Neutrophil (primary cell): ENCODE data around the gene ZCCHC9.

ENCODE experiments used
- H3K27ac ChIP-seq: fragments of 200-600 bp; sonication (generic); 2 replicates; pipeline ENCODE4 v1.5.1; 2016; ENCODE audit warnings: mild to moderate bottlenecking, moderate library complexity
- H3K27me3 ChIP-seq: fragments of 200-600 bp; sonication (generic); 2 replicates; pipeline ENCODE4 v1.6.0; 2016; ENCODE audit warnings: mild to moderate bottlenecking
- H3K36me3 ChIP-seq: fragments of 200-600 bp; sonication (generic); 2 replicates; pipeline ENCODE4 v1.5.1; 2017
- H3K4me1 ChIP-seq, 2 experiments: fragments of 200-600 bp in 1 of 2; sonication (generic) in 1 of 2; 1 replicate in 1 of 2; 2 replicates in 1 of 2; pipeline versions ENCODE4 v1.5.1 to v1.6.1; 2013 to 2016; ENCODE audit warnings: low read depth in 1 of 2, low read length in 1 of 2, mild to moderate bottlenecking in 1 of 2, moderate library complexity in 1 of 2; ENCODE audit not compliant: control insufficient read depth in 1 of 2, insufficient read depth in 1 of 2
- H3K4me3 ChIP-seq, 2 experiments: fragments of 200-600 bp in 1 of 2; sonication (generic) in 1 of 2; 1 replicate in 1 of 2; 2 replicates in 1 of 2; pipeline ENCODE4 v1.5.1; 2013 to 2016; ENCODE audit warnings: low read depth in 1 of 2, low read length in 1 of 2, mild to moderate bottlenecking in 1 of 2, moderate library complexity in 1 of 2
- H3K9me3 ChIP-seq: fragments of 200-600 bp; sonication (generic); 2 replicates; pipeline ENCODE4 v1.5.1; 2016
- TF ChIP-seq, protein P1 (sequence below): fragments of 200-600 bp; sonication (generic); IDR thresholded peaks from 2 replicates; pipeline ENCODE4 v1.5.1; 2016; ENCODE audit warnings: antibody characterized with exemption

The ZCCHC9 gene

DNA sequence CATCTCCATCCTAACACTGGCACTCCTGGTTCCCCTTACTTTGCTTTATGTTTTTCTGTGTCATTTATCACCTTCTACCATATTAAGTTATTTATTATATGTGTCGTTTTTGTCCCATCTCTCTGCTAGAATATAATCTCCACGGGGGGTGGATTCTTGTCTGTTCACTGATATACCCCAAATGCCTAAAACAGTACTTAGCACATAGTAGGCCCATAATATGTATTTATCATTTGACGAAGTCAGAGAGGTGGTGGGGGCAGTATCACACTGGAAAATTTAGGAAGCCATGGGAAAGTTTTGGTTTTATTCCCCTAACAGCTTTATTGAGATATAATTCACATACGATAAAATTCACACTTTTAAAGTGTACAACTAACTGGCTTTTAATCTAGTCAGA lies 14.4 kb downstream of the ZCCHC9 start:
- no peaks in the 10 kb centered on the region for H3K9me3 ChIP-seq
- peaks cover 40% of the 10 kb centered on the region for H3K36me3 ChIP-seq
- no peaks in the 10 kb centered on the region for H3K4me1 ChIP-seq
- TF ChIP-seq, protein P1, sequence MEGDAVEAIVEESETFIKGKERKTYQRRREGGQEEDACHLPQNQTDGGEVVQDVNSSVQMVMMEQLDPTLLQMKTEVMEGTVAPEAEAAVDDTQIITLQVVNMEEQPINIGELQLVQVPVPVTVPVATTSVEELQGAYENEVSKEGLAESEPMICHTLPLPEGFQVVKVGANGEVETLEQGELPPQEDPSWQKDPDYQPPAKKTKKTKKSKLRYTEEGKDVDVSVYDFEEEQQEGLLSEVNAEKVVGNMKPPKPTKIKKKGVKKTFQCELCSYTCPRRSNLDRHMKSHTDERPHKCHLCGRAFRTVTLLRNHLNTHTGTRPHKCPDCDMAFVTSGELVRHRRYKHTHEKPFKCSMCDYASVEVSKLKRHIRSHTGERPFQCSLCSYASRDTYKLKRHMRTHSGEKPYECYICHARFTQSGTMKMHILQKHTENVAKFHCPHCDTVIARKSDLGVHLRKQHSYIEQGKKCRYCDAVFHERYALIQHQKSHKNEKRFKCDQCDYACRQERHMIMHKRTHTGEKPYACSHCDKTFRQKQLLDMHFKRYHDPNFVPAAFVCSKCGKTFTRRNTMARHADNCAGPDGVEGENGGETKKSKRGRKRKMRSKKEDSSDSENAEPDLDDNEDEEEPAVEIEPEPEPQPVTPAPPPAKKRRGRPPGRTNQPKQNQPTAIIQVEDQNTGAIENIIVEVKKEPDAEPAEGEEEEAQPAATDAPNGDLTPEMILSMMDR = no peak
- H3K27ac ChIP-seq = no peak overlapping the region
- H3K4me3 ChIP-seq = no peak overlapping the region
- no peaks in the 10 kb centered on the region for H3K27me3 ChIP-seq

DNA sequence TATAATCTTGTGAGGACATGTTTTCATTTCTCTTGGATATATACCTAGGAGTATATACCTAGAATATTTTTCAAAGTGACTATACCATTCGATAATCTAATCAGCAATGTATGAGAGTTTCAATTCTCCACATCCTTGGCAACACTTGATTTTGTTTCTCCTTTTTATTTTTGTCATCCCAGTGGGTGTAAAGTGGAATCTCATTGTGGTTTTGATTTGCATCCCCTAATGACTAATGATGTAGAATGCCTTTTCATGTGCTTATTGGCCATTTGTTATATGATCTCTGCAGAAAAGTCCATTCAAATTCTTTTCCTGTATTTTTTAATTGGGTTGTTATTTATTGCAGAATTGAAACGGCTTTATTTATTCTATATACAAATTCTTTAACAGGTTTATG lies 15.2 kb downstream of the ZCCHC9 start:
- Histone ChIP-seq H3K4me1 (no peaks in the 10 kb centered on the region), H3K9me3 (no peaks in the 10 kb centered on the region), H3K36me3 (peaks cover 33% of the 10 kb centered on the region), H3K4me3 (no peak overlapping the region), H3K27ac (no peak overlapping the region), H3K27me3 (no peaks in the 10 kb centered on the region)
- TF ChIP-seq, protein P1 = no peak

DNA sequence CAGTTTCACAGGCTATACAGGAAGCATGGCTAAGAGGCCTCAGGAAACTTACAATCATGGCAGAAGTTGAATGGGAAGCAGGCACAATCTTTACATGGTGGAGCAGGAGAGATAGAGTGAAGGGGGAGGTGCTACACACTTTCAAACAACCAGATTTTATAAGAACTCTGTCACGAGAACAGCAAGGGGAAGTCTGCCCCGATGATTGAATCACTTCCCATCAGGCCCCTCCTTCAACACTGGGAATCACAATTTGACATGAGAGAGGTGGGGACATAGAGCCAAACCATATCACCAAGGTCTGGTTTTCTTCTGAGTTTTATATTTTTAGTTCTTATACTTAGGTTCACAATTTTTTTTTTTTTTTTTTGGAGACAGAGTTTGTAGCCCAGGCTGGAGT lies 16.1 kb downstream of the ZCCHC9 start:
- no peak overlapping the region for H3K27ac ChIP-seq
- no peaks in the 10 kb centered on the region for H3K27me3 ChIP-seq
- TF ChIP-seq, protein P1 = no peak
- no peaks in the 10 kb centered on the region for H3K9me3 ChIP-seq
- H3K4me3 ChIP-seq = no peak overlapping the region
- H3K36me3 ChIP-seq = peaks cover 23% of the 10 kb centered on the region
- H3K4me1 ChIP-seq = no peaks in the 10 kb centered on the region

DNA sequence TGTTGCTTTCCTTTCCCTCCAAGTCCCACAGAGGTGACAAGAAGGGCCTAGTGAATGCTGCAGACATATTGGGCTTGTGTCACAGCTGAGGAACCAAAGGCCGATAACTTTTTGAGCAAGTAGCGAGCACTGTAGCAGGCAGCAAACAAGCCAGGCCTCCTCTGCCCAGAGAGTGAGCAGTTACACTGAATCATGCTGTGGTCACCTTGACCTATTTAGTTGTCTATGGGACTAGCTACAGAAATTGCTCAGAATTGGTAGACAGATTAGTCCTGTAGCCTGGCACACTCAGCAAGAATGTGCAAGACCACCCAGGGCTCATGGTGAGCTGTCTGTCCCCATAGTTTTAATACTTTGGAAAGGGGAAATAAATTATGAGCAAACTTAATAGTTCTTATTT lies 25.2 kb downstream of the ZCCHC9 start:
- Histone ChIP-seq H3K4me1 (no peaks in the 10 kb centered on the region), H3K36me3 (no peaks in the 10 kb centered on the region), H3K4me3 (no peak overlapping the region), H3K27me3 (no peaks in the 10 kb centered on the region), H3K27ac (no peak overlapping the region), H3K9me3 (no peaks in the 10 kb centered on the region)
- TF ChIP-seq, protein P1 = no peak

DNA sequence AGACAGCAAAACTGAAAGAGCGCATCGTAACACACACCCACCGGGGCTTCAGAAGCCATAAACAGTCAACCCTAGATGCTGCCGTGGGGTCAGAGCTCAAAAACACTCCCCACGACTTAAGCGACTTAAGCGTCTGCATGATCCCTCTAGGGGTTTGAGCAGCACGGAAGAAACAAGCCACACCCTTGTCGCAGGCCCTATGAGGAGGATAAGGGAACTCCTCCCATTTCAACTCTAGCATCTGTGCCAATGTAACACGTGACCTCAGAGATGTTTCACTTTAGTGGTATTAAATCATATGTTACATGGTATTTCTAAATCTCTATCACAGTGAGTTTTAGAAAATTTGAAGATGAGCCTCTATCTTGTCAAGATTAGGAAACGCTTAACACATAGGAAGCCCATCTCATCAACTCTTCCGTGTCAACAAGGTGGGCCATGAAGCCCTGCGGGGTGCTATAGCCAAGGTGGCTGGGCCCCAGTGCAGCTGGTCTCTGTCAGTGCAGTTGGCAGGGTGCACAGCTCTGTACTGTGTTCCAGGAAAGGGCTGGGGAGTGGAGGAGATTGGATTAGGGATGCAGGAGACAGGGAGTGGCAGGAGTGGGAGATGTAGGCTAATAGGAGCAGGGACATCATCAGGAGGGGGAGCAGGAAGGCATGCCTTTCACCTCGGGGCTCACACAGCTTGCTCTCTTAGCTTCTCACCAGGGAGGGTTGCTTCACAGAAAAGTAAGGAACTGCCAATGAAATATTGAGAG lies 33.1 kb downstream of the ZCCHC9 start:
- H3K36me3 ChIP-seq = no peaks in the 10 kb centered on the region
- H3K4me3 ChIP-seq = no peak overlapping the region
- no peaks in the 10 kb centered on the region for H3K27me3 ChIP-seq
- no peaks in the 10 kb centered on the region for H3K4me1 ChIP-seq
- no peaks in the 10 kb centered on the region for H3K9me3 ChIP-seq
- H3K27ac ChIP-seq = no peak overlapping the region
- TF ChIP-seq, protein P1 = no peak
